HS-27A (cell line): ENCODE results near the gene ATP8A2.
"Not testable (repeated sequence)": the region's sequence is repeated elsewhere in the genome, so short reads cannot be mapped to it uniquely, and the experiment has no call there.

ENCODE experiments used
- DNase-seq: peaks from one replicate; pipeline ENCODE4 v3.0.0-alpha.2; 2012; ENCODE audit warnings: low read depth, missing footprints

Gene ATP8A2

GRCh38 chr13:25548991-25549390 is 177.2 kb downstream of the ATP8A2 start:
- not testable (repeated sequence) for DNase-seq

GRCh38 chr13:25561812-25562211 is 190.0 kb downstream of the ATP8A2 start:
- no peak for DNase-seq

GRCh38 chr13:25570185-25570584 is 198.4 kb downstream of the ATP8A2 start:
- no peak for DNase-seq

- no peak for DNase-seq
Observed at GRCh38 chr13:25571237-25571636, 199.5 kb downstream of the ATP8A2 start.

- not testable (repeated sequence) for DNase-seq
Observed at GRCh38 chr13:25572171-25572570, 200.4 kb downstream of the ATP8A2 start.

GRCh38 chr13:25574437-25575411 is 202.9 kb downstream of the ATP8A2 start:
- peak; percentile 24 for DNase-seq

GRCh38 chr13:25575562-25575961 is 203.8 kb downstream of the ATP8A2 start:
- no peak for DNase-seq

GRCh38 chr13:25578526-25578925 is 206.8 kb downstream of the ATP8A2 start:
- no peak for DNase-seq

- no peak for DNase-seq
Observed at GRCh38 chr13:25579221-25579620, 207.4 kb downstream of the ATP8A2 start.

GRCh38 chr13:25581351-25581750 is 209.6 kb downstream of the ATP8A2 start:
- no peak for DNase-seq

GRCh38 chr13:25584087-25584486 is 212.3 kb downstream of the ATP8A2 start:
- no peak for DNase-seq

GRCh38 chr13:25585000-25585399 is 213.2 kb downstream of the ATP8A2 start:
- no peak for DNase-seq

GRCh38 chr13:25587326-25587980 is 215.7 kb downstream of the ATP8A2 start:
- DNase-seq = no peak

- DNase-seq = no peak
Observed at GRCh38 chr13:25588336-25589060, 216.7 kb downstream of the ATP8A2 start.

GRCh38 chr13:25598421-25598820 is 226.6 kb downstream of the ATP8A2 start:
- no peak for DNase-seq

- no peak for DNase-seq
Observed at GRCh38 chr13:25602176-25602575, 230.4 kb downstream of the ATP8A2 start.

GRCh38 chr13:25604106-25604505 is 232.3 kb downstream of the ATP8A2 start:
- DNase-seq = no peak

- DNase-seq = no peak
Observed at GRCh38 chr13:25607096-25607495, 235.3 kb downstream of the ATP8A2 start.

GRCh38 chr13:25608181-25608580 is 236.4 kb downstream of the ATP8A2 start:
- no peak for DNase-seq

- DNase-seq = no peak
Observed at GRCh38 chr13:25616674-25617073, 244.9 kb downstream of the ATP8A2 start.

GRCh38 chr13:25619897-25620296 is 248.1 kb downstream of the ATP8A2 start:
- no peak for DNase-seq

GRCh38 chr13:25625414-25625813 is 253.6 kb downstream of the ATP8A2 start:
- DNase-seq = no peak
